Activated CD4-positive, CD25-positive, alpha-beta regulatory T cell (primary cell): Measurements from ENCODE around the gene PCSK9.
"Not testable (repeated sequence)": the region's sequence is repeated elsewhere in the genome, so short reads cannot be mapped to it uniquely, and the experiment has no call there.

Experiments used
- DNase-seq, 4 experiments: peaks; one replicate each; lab custom pipeline; 2025; lab: John Stamatoyannopoulos, UW

PCSK9 gene

DNA sequence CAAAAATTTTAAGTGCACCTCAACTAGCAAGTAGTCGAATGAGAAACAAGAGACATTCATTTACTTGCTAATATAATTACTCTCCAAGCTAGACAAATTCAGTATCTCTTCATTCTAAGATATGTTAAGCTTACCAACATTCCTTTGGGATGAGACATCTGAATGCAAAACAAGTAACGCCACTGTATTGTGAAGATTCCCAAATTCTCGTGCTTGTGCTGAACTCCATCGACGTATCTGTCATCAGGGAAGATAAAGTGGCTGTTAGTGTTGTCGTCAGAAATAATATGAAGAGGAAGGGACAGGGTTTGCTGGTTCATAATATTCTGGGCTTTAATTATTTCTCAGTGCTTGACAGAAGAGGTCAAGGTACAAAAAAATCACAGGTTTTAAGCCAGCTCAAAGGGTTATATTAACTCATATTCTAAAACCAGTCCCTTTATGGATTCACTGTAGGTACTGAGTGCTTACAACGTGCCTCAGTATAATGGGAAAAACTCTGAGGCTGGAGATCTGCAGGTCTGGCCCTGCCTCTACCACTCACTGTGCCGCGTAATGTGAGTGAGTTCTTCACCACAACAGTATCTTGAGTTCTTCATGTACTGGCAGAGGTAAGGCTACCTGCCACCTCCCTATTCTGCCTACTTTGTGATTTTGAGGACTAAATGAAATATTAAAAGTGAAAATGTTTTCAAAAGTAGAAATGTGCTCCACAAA lies 42.0 kb downstream of the PCSK9 start:
- no peak for DNase-seq

DNA sequence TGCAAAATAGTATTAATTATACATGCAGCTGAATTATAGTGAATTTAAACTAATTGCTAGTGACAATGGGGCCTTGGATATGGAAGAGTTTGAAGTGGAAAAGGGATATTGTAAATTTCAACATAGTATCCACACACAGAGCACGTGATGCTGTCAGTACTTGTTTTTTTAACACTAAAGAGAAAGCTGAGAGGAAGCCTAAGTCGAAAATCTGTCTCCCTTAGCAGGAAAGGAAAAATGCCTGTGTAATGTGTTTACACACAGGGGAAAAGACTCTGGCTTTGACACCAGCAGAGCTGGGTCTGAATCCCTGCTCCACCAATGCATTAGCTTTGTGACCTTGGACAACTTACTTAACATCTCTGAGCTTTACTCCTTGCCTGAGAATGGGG lies 42.6 kb downstream of the PCSK9 start:
- no peak for DNase-seq

DNA sequence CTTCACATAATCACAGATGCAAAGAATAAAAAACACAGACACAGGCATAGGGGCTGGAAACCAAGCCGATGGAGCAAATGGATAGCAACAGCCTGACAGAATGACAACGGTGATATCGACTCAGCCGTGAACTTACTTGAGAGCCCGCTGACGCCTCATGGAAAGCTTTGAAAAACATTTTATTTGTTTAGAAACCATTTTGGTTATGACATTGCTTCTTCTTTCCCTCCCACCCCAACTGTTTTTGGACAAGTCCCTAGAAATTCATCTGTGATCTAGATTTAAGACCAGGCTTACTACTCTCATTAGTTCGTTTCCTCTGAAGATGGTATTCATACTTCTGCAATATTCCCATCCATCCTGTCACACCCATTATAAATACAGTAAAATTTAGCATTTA lies 44.9 kb downstream of the PCSK9 start:
- no peak for DNase-seq

DNA sequence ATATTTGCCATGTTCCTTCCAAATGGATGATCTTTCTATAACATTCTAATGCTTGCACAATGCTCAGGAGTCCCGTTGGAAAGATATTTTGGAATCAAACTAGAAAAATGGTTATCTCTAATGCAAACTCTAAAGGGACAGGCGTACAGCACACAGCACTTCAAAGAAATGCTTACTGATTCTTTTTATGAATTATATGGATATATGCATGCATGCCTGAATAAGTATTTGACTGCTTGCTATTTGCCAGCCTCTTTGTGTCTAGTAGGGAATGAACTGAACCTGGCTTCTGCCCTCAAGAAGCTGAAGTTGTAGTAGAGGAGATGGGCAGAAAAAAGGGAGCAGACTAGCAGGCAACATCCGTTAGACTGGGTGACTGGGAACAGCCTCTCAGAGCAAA lies 48.1 kb downstream of the PCSK9 start:
- DNase-seq, result no peak

DNA sequence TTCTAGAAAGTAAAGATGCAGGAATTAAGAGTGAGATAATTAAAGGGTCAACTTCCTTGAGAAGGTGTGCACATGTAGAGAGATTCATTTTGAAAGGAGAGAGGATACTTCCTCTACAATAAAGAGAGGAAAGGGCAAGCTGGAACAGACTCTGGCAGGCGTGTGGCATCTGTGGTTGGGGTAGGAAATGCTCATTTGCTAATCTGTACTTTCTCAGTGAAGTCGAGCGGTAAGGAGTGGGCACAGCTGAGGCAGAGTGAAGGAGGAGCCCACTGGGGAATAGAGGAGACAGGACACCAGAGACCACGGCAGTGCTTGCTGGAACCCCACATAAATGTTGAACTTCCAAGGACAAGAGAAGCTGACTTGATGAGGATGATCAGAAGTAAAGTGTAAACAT lies 49.1 kb downstream of the PCSK9 start:
- DNase-seq, result no peak

DNA sequence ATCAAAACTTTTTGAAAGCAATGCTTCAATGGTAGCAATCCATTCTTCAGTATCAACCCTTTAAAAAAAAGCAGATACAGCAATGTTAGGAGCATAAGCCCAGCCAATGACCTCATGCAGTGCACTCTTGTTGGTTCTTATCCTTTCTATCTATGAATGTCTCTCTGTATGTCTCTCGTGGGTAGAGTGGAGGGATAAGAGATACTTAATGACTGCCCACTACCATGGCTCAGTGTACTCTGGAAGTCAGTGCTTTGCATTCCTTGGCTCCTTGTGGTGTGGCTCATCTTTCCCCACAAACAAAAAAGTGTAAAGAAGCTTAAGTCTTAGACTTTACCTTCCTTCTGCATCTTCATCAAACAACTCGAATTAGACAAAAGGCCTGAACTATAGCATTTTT lies 50.3 kb downstream of the PCSK9 start:
- no peak for DNase-seq

DNA sequence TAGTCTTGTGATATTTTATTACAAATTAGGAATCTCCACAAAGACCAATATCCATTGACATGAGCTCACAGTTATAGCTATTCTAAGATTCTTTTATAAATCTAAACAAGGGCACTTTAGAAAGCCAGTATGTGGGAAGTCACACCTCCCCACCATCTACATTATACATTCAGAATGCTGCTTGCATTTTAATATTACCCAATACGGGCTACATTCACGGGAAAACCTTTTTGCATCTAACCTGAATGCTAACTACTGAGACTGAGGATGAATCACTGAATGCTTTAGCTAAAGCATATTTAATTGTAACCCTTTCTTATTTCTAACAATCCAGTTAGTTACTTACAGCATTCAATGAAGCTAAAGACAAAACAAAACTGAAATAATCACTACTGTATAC lies 53.1 kb downstream of the PCSK9 start:
- DNase-seq, result no peak

DNA sequence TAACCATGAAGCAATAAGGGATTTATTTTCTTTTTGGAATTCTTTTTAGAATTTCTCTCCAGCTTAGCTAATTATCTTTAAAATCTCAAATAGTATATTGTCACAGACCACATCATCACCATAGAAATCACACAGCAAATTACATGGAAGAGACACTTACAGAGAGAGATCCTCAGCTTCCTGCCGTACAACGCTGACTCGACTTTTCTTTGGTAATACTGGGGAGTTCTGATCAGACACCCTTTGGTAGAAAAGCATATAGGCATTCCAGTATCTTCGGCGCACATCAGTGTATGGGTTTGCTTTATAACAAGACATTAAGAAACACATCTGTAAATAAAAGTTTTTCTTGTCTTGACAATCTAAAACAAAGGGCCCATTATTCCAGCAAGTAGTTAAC lies 55.7 kb downstream of the PCSK9 start:
- DNase-seq, result no peak

DNA sequence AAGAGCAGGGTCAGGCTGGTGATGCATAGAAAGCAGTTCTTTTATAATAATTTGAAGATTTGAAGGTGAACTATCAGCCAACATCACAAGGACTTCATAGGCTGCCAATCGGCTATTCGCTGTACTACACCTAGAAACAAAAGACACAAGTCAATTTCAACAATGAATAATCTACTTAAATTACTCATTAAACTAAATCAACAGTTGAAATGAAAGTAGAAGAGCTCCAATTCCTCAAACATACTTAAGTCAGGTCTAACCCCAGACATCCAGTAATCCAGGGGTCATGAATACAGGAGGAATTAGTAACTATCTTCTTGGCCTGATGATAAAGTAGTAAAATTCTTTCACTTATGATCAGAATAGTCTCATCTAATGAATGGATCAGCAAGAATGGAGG lies 64.5 kb downstream of the PCSK9 start:
- no peak for DNase-seq

DNA sequence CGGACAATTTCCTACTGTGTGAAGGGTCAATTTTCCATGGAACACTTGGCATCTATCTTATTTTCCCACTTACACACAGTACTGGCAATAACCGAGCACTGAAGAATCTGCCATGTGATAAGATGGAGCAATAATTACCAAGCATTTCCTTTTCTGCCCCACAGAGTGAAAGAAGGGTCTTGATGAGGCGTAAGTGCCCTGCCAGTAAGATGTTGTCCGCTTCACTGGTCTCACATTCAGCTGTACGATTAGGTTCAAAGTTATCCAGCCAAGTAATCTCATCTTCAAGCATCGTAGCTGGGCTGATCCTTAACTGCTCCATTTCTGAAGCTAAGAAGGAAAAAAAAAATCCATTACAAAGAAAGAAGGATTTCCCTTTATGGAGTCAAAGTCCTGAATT lies 67.8 kb downstream of the PCSK9 start:
- DNase-seq, result no peak

DNA sequence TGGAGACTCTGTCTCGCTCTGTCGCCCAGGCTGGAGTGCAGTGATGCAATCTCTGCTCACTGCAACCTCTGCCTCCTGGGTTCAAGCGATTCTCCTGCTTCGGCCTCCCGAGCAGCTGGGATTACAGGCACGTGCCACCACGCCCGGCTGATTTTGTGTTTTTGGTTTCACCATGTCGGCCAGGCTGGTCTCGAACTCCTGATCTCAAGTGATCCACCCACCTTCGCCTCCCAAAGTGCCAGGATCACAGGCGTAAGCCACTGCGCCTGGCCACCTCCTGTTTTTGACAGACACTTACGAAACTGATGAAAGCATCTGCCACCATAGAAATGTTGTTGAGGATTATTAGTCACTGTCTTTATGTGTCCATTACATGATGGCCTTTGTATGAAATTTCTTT lies 69.7 kb downstream of the PCSK9 start:
- DNase-seq, result not testable (repeated sequence)
